Limb (tissue), 2 donors: ENCODE data around the gene RNPEP.
A peak's percentile ranks its signal among the peaks of the same experiment; 100 is the strongest.
"Not testable (repeated sequence)": the region's sequence is repeated elsewhere in the genome, so short reads cannot be mapped to it uniquely, and the experiment has no call there.

Source experiments
- DNase-seq, 2 donors: peaks; one replicate each; pipeline ENCODE4 v3.0.0-alpha.2; 2016; ENCODE audit errors: extremely low spot score in 2 of 2

RNPEP gene

DNA sequence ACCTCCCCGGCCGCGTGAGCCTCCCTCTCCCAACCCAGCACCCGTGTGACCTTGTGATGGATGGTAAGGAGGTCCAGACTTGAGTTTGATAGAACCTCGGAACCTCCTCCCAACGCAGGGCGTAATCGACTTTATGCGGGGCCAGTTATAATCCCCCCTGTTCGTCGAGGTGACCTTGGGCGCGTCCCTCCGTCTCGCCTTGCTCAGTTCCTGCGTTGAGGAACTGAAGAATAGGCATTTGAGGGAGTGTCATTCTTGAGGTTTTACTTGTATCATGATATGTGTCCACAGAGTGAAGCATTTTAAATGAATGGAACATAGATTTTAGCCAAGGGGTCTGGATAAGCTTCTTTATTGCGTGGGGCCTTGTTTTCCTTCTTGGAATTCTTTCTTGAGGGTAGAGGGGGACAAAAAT, 26.7 kb upstream of the RNPEP start:
- DNase-seq = no peak

DNA sequence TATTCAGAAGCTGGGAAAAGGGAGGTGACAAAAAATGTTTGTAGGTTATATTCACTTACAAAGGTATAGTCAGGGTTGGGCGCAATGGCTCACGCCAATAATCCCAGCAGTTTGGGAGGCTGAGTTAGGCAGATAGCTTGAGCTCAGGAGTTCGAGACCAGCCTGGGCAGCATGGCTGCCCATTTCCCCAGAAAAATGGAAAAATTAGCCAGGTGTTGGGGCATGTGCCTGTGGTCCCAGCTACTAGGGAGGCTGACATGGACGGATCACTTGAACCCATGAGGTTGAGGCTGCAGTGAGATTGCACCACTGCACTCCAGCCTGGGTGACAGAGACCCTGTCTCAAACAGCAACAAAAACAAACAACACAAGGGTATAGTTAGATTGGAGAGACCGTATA, 24.1 kb upstream of the RNPEP start:
- DNase-seq = no peak

DNA sequence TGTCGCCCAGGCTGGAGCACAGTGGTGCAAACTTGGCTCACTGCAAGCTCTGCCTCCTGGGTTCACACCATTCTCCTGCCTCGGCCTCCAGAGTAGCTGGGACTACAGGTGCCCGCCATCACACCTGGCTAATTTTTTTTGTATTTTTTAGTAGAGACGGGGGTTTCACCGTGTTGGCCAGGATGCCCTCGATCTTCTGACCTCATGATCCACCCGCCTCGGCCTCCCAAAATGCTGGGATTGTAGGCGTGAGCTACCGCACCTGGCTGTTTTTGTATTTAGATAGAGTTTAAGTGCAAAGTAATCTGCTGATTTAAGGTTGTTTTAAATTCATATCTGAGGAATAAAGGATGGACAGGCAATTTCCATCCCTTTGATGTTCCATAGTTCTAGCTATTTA, 20.1 kb upstream of the RNPEP start:
- DNase-seq = not testable (repeated sequence)

GRCh38 chr1:201964261-201964660, 18.2 kb upstream of the RNPEP start:
- DNase-seq = no peak

- no peak for DNase-seq
These were observed 16.3 kb upstream of the RNPEP start for GRCh38 chr1:201966171-201966570.

GRCh38 chr1:201968202-201968925, 14.1 kb upstream of the RNPEP start:
- DNase-seq = no peak

DNA sequence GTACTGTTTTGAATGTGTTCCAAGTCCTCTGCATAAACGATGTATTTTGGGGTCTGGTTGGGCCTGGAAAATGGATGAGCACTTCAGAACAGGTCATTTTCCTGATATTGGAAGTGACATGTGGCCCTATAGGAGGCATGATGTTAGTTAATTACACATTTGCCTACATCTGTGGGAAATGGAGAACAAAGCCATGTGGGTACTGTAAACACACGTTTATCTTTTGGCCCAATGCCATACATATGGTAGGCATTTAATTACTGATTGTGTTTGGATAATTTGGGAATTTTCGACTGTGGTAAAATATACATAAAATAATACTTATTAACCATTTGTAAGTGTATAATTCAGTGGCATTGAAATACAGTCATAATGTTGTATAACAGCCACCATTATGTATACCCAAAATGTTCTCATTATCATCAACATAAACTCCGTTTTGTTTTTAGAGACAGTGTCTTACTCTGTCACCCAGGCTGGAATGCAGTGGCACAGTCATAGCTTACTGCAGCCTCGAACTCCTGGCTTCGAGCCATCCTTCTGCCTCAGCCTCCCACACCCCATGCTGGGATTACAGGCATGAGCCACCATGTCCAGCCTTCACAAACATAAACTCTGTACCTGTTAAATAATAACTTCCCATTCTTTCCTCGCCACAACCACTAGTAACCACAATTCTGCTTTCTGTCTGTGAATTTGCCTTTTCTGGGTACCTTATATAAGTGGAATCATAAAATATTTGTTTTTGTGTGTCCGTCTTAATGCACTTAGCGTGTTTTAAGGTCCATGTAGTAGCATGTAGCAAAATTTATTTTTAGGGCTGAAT, 11.9 kb upstream of the RNPEP start:
- no peak for DNase-seq

DNA sequence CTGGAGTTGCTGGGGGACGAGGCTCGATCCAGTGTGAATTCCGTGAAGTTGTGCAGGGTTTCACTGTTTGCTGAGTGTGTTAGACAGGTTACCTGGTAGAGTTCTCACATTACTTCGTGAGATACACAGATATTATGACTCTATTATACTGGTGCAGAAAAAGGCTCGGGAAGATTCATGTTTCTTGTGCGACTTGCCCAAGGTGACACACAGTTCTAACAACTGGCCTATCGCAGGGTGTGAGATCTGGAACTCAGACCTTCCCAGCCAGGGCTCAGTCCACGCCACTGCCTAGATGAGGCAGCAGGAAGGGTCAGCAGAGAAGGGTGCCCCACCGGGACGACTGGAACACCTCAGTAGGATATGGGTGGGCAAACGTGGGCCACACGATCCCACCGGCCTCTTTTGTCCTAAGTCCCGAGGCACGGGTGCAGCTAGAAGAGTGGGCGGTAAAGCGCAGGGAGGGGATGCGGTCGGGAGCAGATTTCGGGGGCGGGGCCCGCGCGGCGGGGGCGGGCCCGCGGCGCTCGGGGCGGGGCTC, 296 bp upstream of the RNPEP start:
- peak in 1 of 2 donors; percentile 88 for DNase-seq

DNA sequence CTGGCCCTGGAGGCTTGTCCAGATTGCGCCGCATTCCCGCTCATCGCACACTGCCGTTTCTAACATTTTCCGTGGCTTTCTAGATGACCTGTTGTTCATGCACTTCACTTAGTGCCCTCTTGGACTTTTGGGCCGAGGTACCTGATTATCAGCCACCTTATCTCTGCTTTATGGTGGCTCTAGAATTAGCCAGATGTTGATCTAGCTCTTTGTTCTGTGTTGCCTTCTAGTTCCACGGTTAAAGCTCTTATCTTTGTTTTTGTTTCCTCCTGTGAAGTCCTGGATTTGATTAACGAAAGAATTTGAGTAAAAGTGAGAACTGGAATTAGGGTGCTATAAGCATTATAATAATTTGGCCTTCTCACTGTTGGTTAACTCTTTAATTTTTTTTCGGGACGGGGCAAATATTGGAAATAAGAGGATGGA, 945 bp downstream of the RNPEP start:
- DNase-seq = no peak

DNA sequence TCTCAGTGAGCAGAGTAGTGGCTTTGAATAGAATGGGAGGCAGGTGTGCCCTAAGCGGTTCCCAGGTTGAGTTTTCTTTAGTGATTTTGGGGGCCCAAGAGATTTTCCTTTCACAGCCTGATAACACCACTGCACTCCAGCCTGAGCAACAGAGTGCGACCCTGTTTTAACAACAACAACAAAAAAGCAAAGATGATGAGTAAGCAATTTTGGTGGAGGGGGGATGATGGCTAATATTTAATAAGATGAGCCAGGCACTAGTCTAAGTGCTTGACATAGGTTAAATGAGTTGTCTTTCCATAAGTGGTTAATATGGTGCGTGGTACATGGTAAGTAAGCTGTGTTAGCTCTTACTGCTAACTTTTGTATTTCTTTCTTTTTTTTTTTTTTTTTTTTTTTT, 2.0 kb downstream of the RNPEP start:
- DNase-seq = no peak

DNA sequence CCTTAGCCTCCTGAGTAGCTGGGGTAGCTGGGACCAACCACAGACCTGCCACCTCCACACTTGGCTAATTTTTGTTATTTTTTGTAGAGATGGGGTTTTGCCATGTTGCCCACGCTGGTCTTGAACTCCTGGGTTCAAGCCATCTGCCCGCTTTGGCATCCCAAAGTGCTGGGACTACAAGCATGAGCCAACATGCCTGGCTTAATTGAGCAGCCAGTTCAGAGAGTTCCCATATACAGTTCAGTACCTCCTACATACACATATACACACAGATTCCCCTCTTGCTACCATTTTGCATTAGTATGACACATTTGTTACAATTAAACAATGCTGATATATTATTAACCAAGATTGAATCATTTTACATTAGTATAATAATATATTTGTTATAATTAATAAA, 2.9 kb downstream of the RNPEP start:
- no peak for DNase-seq

DNA sequence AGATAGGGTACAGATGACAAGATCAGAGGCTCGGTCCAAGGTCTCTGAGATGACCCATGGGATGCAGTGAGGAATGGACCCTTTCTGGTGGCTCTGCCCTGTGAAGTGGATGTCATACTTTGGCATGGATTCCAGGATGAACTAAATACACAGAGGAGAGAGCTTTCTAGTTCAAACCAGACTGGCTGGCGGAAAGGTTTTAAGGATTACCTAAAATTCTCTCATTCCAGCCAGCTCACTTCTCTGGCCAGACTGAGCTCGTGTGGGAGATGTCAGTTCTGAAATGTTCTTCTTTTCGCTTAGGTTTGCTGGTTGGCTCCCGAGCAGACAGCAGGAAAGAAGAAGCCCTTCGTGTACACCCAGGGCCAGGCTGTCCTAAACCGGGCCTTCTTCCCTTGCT, 6.2 kb downstream of the RNPEP start:
- no peak for DNase-seq

DNA sequence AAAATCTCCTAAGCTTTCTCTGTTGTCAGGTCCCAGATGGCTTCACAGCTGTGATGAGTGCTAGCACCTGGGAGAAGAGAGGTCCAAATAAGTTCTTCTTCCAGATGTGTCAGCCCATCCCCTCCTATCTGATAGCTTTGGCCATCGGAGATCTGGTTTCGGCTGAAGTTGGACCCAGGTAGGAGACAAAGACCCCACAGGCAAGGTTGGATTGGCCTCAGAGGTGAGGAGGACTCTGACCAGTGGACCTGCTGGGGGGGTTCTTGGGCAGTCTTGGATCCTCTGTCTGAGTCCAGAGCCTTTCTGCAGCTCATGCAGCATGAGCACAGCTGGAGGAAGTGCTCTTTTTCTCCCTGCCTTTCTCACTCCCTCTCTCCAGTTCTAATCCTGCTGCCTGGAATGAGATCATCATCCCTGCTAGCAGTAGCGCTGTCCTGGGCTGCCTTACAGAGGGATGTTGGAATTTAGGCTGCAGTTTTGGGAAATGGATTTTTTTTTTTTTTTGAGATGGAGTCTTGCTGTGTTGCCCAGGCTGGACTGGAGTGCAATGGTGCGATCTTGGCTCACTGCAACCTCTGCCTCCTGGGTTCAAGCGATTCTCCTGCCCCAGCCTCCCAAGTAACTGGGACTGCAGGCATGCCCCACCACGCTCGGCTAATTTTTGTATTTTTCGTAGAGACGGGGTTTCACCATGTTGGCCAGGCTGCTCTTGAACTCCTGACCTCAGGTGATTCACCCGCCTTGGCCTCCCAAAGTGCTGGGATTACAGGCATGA, 7.1 kb downstream of the RNPEP start:
- no peak for DNase-seq

DNA sequence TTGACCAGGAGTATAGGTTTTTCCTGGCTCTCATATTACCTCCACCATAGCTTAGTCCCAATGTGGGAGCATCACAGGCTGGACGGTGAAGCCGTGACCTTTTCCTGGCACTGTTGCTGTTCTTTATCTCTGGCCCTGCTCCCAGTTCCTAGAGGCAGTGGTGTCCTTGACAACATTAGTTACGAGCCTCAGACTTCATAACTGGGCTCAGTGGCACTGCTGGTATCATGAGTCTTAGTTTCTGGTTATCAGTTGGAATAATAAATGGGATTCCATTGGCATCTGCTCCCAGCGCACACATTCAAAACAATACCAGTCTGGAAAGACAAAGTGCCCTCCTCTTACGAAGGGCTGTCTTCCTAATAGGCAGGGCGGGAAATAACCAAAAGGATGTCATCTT, 8.0 kb downstream of the RNPEP start:
- DNase-seq = no peak

GRCh38 chr1:201999625-202000238, 17.3 kb downstream of the RNPEP start:
- DNase-seq = peak in 1 of 2 donors; percentile 42

DNA sequence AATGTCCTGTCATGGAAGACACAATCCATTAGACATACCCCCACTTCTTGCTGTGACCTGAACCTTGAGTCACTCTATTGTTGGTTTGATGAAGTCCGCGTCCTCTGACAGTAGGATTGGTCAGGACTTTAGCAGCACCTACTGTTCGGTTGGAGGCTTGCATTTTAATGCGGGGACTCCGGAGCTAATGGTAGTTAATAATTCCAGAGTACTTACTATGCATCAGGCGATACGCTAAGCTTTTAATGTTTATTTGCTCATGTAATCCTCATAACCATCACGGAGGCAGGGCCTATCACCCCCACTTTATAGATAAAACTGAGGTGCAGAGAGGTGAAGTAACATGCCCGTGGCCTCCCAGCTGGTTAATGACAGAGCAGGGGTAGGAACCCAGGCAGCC, 20.1 kb downstream of the RNPEP start:
- DNase-seq = no peak

DNA sequence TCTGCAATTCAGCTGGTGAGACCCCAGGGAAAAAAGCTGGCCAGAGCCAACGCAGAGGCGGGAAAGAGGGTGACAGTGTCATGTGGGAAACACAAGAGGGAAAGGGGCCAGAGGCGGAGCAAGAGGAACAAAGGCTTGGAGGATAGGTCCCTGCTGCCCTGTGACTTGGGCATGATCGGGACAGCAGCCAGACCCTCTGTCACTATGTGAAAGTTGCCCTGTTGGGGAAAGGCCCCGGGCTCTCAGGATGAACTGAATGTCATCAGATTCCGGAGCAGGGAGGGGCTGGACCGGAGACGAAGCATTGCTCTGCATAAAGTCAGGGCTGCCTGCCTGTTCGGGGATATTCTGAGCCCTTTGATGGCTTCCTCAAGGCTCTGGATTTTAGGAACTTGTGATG, 22.3 kb downstream of the RNPEP start:
- DNase-seq = no peak

- DNase-seq = no peak
These were observed 23.5 kb downstream of the RNPEP start for GRCh38 chr1:202005958-202006357.

DNA sequence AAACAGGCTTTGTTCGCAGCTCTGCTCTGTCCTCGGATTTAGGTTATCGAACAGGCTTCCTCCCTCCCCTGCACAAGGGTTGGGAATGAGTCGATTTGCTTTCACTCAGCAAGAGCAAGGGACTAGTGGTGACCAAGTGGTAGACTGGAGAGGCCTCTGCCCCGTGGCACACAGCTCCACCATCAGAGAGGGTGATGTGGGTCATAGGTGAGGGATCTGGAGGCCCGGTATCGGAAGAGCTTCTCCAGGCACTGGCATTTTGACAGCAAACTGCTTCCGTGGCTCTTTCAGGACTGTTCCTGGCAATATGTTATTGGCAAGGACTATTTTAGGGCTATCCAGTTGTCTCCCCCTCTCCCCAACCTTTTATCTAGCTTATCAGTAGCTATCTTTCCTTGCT, 24.9 kb downstream of the RNPEP start:
- DNase-seq = no peak

GRCh38 chr1:202007805-202008489, 25.5 kb downstream of the RNPEP start:
- peak in 1 of 2 donors; percentile 46 for DNase-seq
